Measurements from ENCODE around the gene RBMS1. TPM values are rescaled to one million over a fixed set of nuclear protein-coding genes. Genes with fewer than 3 reads are reported as not detected.

The RBMS1 gene
- total RNA-seq, 3 donors from 2014 or later (not counting 1 experiment from before 2014, with no cell fraction given): 111 to 167 (median 132) TPM

- H3K27ac Mint-ChIP-seq: no peak overlapping the region
- peaks cover 4 to 15% of the 10 kb centered on the region in 2 donors for H3K27me3 Mint-ChIP-seq (ENCODE audit: low read depth in 2 of 2)
- no peak for ATAC-seq
- TF ChIP-seq, protein P1, sequence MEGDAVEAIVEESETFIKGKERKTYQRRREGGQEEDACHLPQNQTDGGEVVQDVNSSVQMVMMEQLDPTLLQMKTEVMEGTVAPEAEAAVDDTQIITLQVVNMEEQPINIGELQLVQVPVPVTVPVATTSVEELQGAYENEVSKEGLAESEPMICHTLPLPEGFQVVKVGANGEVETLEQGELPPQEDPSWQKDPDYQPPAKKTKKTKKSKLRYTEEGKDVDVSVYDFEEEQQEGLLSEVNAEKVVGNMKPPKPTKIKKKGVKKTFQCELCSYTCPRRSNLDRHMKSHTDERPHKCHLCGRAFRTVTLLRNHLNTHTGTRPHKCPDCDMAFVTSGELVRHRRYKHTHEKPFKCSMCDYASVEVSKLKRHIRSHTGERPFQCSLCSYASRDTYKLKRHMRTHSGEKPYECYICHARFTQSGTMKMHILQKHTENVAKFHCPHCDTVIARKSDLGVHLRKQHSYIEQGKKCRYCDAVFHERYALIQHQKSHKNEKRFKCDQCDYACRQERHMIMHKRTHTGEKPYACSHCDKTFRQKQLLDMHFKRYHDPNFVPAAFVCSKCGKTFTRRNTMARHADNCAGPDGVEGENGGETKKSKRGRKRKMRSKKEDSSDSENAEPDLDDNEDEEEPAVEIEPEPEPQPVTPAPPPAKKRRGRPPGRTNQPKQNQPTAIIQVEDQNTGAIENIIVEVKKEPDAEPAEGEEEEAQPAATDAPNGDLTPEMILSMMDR (IDR thresholded peaks at IDR 0.05): no peak
- 96% methylated on average over 2 of the region's 2 CpGs for WGBS (ENCODE audit: insufficient coverage)
- H3K9me3 Mint-ChIP-seq: no peaks in the 10 kb centered on the region
- H3K27ac ChIP-seq (ENCODE audit: low read length): no peak overlapping the region
- DNase-seq: no peak
- H3K9me3 ChIP-seq (ENCODE audit: control insufficient read depth, insufficient read depth, low read length): no peaks in the 10 kb centered on the region
- peaks cover 4% of the 10 kb centered on the region for H3K4me1 ChIP-seq (ENCODE audit: control insufficient read depth, insufficient read depth, low read length)
- H3K36me3 Mint-ChIP-seq: no peaks in the 10 kb centered on the region
- intact Hi-C loops (cut with micrococcal nuclease): no loop called here
- no peak overlapping the region for H3K4me3 Mint-ChIP-seq
- no peaks in the 10 kb centered on the region for H3K36me3 ChIP-seq (ENCODE audit: control insufficient read depth, insufficient read depth, low read length)
- no peaks in the 10 kb centered on the region for H3K27me3 ChIP-seq (ENCODE audit: control insufficient read depth, insufficient read depth, low read length)
- no peak overlapping the region for H3K4me3 ChIP-seq (ENCODE audit: low read length)
- H3K4me1 Mint-ChIP-seq: peaks cover 3 to 11% of the 10 kb centered on the region in 2 donors
Measured at GRCh38 chr2:160465002-160465401, 28.6 kb downstream of the RBMS1 start.

DNA sequence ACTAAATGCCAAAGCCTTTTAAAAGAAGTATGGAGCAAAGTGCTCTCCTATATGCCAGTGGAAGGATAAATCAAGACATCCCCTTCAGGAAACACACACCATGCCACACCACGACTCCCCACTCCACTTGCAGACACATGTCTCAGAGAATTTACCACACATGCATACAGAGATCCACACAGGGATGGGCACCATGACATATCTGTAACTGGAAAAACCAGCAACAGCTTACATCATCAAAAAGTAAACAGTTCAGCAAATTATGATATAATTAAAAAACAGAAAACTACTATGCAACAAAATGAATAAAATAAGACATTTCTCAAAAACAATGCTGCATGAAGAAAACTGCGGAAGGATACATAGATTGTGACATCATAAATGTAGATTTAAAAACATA lies 29.6 kb downstream of the RBMS1 start:
- TF ChIP-seq, protein P1 (IDR thresholded peaks at IDR 0.05): no peak
- no peaks in the 10 kb centered on the region for H3K36me3 ChIP-seq (ENCODE audit: control insufficient read depth, insufficient read depth, low read length)
- DNase-seq: no peak
- no peak overlapping the region for H3K4me3 ChIP-seq (ENCODE audit: low read length)
- no peaks in the 10 kb centered on the region for H3K9me3 Mint-ChIP-seq
- intact Hi-C loops (cut with micrococcal nuclease): no loop called here
- WGBS (ENCODE audit: insufficient coverage): 50% methylated on average over 1 of the region's 2 CpGs
- H3K4me1 ChIP-seq (ENCODE audit: control insufficient read depth, insufficient read depth, low read length): peaks cover 7% of the 10 kb centered on the region
- H3K27ac ChIP-seq (ENCODE audit: low read length): no peak overlapping the region
- H3K4me3 Mint-ChIP-seq: no peak overlapping the region
- H3K27me3 ChIP-seq (ENCODE audit: control insufficient read depth, insufficient read depth, low read length): no peaks in the 10 kb centered on the region
- H3K36me3 Mint-ChIP-seq: no peaks in the 10 kb centered on the region
- peaks cover 10 to 12% of the 10 kb centered on the region in 2 donors for H3K4me1 Mint-ChIP-seq
- no peak for ATAC-seq
- H3K27ac Mint-ChIP-seq: no peak overlapping the region
- no peaks in the 10 kb centered on the region for H3K9me3 ChIP-seq (ENCODE audit: control insufficient read depth, insufficient read depth, low read length)
- H3K27me3 Mint-ChIP-seq (ENCODE audit: low read depth in 2 of 2): peaks cover 4 to 9% of the 10 kb centered on the region in 2 donors

DNA sequence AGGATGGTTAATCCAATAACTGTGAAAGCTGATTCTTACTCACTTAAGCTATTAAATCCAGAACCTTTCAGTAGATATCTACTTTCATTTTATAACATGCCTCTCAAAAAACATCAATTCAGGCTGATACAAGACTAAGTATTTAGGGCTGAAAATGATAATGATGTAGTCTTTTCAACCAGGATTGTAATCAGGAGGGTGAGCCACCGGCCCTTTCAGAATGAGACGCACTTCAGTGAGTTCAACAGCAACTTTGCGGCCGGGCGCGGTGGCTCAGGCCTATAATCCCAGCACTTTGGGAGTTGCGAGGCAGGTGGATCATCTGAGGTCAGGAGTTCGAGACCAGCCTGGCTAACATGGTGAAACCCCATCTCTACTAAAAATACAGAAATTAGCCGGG lies 30.4 kb downstream of the RBMS1 start:
- DNase-seq (no peak), ATAC-seq (no peak)
- Histone ChIP-seq H3K36me3 (ENCODE audit: control insufficient read depth, insufficient read depth, low read length) (no peaks in the 10 kb centered on the region), H3K4me1 (ENCODE audit: control insufficient read depth, insufficient read depth, low read length) (peaks cover 7% of the 10 kb centered on the region), H3K27me3 (ENCODE audit: control insufficient read depth, insufficient read depth, low read length) (no peaks in the 10 kb centered on the region), H3K9me3 (ENCODE audit: control insufficient read depth, insufficient read depth, low read length) (no peaks in the 10 kb centered on the region), H3K4me3 (ENCODE audit: low read length) (no peak overlapping the region), H3K27ac (ENCODE audit: low read length) (no peak overlapping the region)
- intact Hi-C loops (cut with micrococcal nuclease): no loop called here
- Mint-ChIP-seq H3K4me3 (no peak overlapping the region), H3K4me1 (peaks cover 10 to 12% of the 10 kb centered on the region in 2 donors), H3K27me3 (ENCODE audit: low read depth in 2 of 2) (peaks cover 4 to 8% of the 10 kb centered on the region in 2 donors), H3K9me3 (no peaks in the 10 kb centered on the region), H3K27ac (no peak overlapping the region), H3K36me3 (no peaks in the 10 kb centered on the region)
- WGBS (ENCODE audit: insufficient coverage): 93% methylated on average over 8 of the region's 9 CpGs
- TF ChIP-seq, protein P1 (IDR thresholded peaks at IDR 0.05): no peak

DNA sequence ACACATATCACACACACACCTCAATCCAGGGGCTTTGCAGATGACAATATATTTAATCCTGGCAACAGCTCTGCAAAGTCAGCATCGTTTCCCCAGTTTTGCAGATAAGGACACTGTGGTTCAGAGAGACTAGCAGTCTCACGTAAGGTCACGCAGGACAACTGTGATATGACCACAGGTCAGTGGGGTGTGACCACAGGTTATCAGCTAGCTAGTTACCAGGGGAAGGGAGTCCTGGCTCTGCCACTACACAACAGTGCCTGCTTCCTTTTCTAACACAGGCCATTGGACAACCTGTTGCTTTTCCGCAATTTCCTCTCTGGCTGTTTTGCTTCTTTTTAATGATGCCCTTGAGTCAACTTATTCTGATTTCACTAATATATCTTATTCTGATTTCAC lies 33.3 kb downstream of the RBMS1 start:
- no peak overlapping the region for H3K27ac Mint-ChIP-seq
- ATAC-seq (peak in 2 of 3 donors; percentile 40 to 81), DNase-seq (no peak)

More for the DNA sequence above, 33.3 kb downstream of the RBMS1 start:
- Mint-ChIP-seq H3K27me3 (ENCODE audit: low read depth in 2 of 2) (no peaks in the 10 kb centered on the region), H3K4me1 (peaks cover 16 to 18% of the 10 kb centered on the region in 2 donors), H3K4me3 (no peak overlapping the region), H3K9me3 (no peaks in the 10 kb centered on the region), H3K36me3 (no peaks in the 10 kb centered on the region)
- no peaks in the 10 kb centered on the region for H3K36me3 ChIP-seq (ENCODE audit: control insufficient read depth, insufficient read depth, low read length)
- H3K4me3 ChIP-seq (ENCODE audit: low read length): no peak overlapping the region
- no peak overlapping the region for H3K27ac ChIP-seq (ENCODE audit: low read length)
- TF ChIP-seq, protein P1 (IDR thresholded peaks at IDR 0.05): no peak
- 68% methylated on average over 4 of the region's 4 CpGs for WGBS (ENCODE audit: insufficient coverage)
- H3K4me1 ChIP-seq (ENCODE audit: control insufficient read depth, insufficient read depth, low read length): peaks cover 17% of the 10 kb centered on the region
- no peaks in the 10 kb centered on the region for H3K9me3 ChIP-seq (ENCODE audit: control insufficient read depth, insufficient read depth, low read length)
- intact Hi-C loops (cut with micrococcal nuclease): no loop called here
- H3K27me3 ChIP-seq (ENCODE audit: control insufficient read depth, insufficient read depth, low read length): no peaks in the 10 kb centered on the region
